OCI-LY7 (cell line): ENCODE results near the gene EMD. TPM values are rescaled to one million over a fixed set of nuclear protein-coding genes. Genes with fewer than 3 reads are reported as not detected.

Source experiments
- BruUV-seq: library from RNA; stranded (reverse); fragments of 400-500 nt; replicated peaks from 2 replicates; lab custom pipeline; 2021; lab: Mats Ljungman, UMichigan
- CTCF ChIA-PET: fragments of 300-600 bp; sonication (Branson Sonifier 250); formaldehyde crosslinking; loops from one replicate; lab custom pipeline; 2022; ENCODE audit warnings: antibody characterized with exemption; ENCODE audit not compliant: unreplicated experiment; lab: Charles Lee
- POLR2A ChIA-PET: fragments of 300-600 bp; sonication (Branson Sonifier 250); formaldehyde crosslinking; loops from one replicate; lab custom pipeline; 2022; ENCODE audit warnings: antibody characterized with exemption; lab: Charles Lee
- DNase-seq: peaks from one replicate; pipeline ENCODE4 v3.0.0-alpha.2; 2015; ENCODE audit warnings: low spot score
- H2AFZ ChIP-seq: fragments of 200-600 bp; sonication (generic), shearing (Covaris generic); 2 replicates; pipeline ENCODE4 v1.6.1; 2014; ENCODE audit warnings: mild to moderate bottlenecking, antibody characterized with exemption, low read length, moderate library complexity
- H3K27ac ChIP-seq: fragments of 200-600 bp; sonication (generic); 2 replicates; pipeline ENCODE4 v1.5.1; 2014; ENCODE audit warnings: mixed run types, low read depth, mild to moderate bottlenecking, moderate library complexity, low read length, inconsistent platforms; ENCODE audit not compliant: poor library complexity, severe bottlenecking
- H3K36me3 ChIP-seq: fragments of 200-600 bp; sonication (generic); 2 replicates; pipeline ENCODE4 v1.6.1; 2014; ENCODE audit warnings: mild to moderate bottlenecking, antibody characterized with exemption, low read length, moderate library complexity, mixed read lengths; ENCODE audit not compliant: insufficient read depth
- H3K4me1 ChIP-seq: fragments of 200-600 bp; sonication (generic); 2 replicates; pipeline ENCODE4 v1.5.1; 2014; ENCODE audit warnings: mild to moderate bottlenecking, low read length; ENCODE audit not compliant: insufficient read depth, poor library complexity, severe bottlenecking
- H3K4me2 ChIP-seq: fragments of 200-600 bp; sonication (generic); 2 replicates; pipeline ENCODE4 v1.6.1; 2014; ENCODE audit warnings: mild to moderate bottlenecking, low read length
- H3K4me3 ChIP-seq: fragments of 200-600 bp; sonication (generic); 2 replicates; pipeline ENCODE4 v1.5.1; 2014; ENCODE audit warnings: mild to moderate bottlenecking, low read depth, low read length; ENCODE audit not compliant: poor library complexity, severe bottlenecking
- H3K79me2 ChIP-seq: fragments of 200-600 bp; sonication (generic); 2 replicates; pipeline ENCODE4 v1.6.1; 2016; ENCODE audit warnings: low read depth, mild to moderate bottlenecking, low read length, moderate library complexity, mixed read lengths; ENCODE audit not compliant: insufficient read depth
- H3K9me2 ChIP-seq: fragments of 200-600 bp; sonication (generic); 2 replicates; pipeline ENCODE4 v1.6.1; 2016; ENCODE audit warnings: mild to moderate bottlenecking, low read length, mixed read lengths; ENCODE audit not compliant: insufficient read depth
- H3K9me3 ChIP-seq: fragments of 200-600 bp; sonication (generic); 2 replicates; pipeline ENCODE4 v1.6.1; 2014; ENCODE audit warnings: mild to moderate bottlenecking, mixed run types, low read length, mixed read lengths
- H4K20me1 ChIP-seq: fragments of 200-600 bp; sonication (generic); 2 replicates; pipeline ENCODE4 v1.6.1; 2014; ENCODE audit warnings: mild to moderate bottlenecking, antibody characterized with exemption, low read length, moderate library complexity, mixed read lengths; ENCODE audit not compliant: insufficient read depth
- EZH2phosphoT487 ChIP-seq: fragments of 200-600 bp; sonication (generic); IDR thresholded peaks from 2 replicates; pipeline ENCODE4 v1.6.1; 2018; ENCODE audit warnings: low read depth, borderline replicate concordance, mild to moderate bottlenecking, mixed run types, antibody characterized with exemption, low read length, moderate library complexity, mixed read lengths
- intact Hi-C: fragments of 100-400 bp; cut with micrococcal nuclease; formaldehyde crosslinking; loops from one replicate; pipeline ENCODE4 v1.10.0; 2022; ENCODE audit not compliant: unreplicated experiment
- total RNA-seq, 2 experiments: library from RNA; depleted of rRNA in 1 of 2; stranded (reverse); fragments of >200 nt in 1 of 2; shearing (Covaris generic) in 1 of 2; gene quantifications; 2 replicates each; pipeline ENCODE4 v1.2.3, GENCODE V29; 2014 to 2022
- TF ChIP-seq, protein P1 (sequence below): fragments of 200-600 bp; sonication (generic); conservative IDR thresholded peaks from 2 replicates; pipeline ENCODE4 v1.5.1; 2014; ENCODE audit warnings: mild to moderate bottlenecking, antibody characterized with exemption, low read length, moderate library complexity, mixed read lengths

The EMD gene
- total RNA-seq, 2 experiments from 2014 or later: 35.4 to 64.6 TPM

DNA sequence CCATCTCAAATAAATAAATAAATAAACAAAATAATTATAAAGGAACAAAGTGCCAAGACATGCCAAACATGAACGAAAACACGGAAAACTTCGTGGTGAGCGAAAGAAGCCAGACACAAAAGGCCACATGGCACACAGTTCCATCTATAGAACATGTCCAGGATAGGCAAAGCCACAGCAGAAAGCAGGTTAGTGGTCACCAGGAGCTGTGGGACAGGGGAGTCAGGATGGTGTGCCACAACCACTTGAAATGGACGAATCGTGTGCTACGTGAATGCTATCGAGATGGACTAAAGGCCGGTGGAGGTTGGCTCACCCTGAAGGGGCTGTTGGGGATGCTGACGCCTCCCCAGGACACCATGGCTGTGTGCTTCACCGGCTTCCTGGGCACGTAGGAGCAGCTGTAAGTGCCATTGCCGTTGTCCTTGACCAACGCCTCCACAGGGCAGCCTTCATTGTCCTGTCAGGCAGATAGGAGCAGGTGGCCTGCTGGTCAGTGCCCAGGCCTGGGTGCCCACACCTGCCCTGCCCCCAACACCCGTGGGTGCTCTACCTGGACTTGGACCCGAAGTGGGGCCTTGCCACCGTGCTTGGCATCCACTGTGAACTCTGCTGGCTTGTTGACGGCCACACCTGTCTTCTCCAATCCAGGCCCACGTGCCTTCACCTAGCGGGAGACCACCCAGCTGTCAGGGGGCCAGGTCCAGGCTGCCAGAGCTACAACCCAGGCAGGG, 15.2 kb upstream of the EMD start:
- BruUV-seq: no TSS peak
- Histone ChIP-seq H4K20me1 (no peaks in the 10 kb centered on the region), H2AFZ (no peak overlapping the region), H3K27ac (no peak overlapping the region), H3K79me2 (peaks cover 2% of the 10 kb centered on the region; the same call in 1 of the 2 replicates), H3K36me3 (peaks cover 45% of the 10 kb centered on the region), H3K9me3 (no peaks in the 10 kb centered on the region), H3K4me1 (peaks cover 6% of the 10 kb centered on the region), H3K9me2 (no peaks in the 10 kb centered on the region), H3K4me3 (no peak overlapping the region), H3K4me2 (no peak overlapping the region)
- TF ChIP-seq, protein P1, sequence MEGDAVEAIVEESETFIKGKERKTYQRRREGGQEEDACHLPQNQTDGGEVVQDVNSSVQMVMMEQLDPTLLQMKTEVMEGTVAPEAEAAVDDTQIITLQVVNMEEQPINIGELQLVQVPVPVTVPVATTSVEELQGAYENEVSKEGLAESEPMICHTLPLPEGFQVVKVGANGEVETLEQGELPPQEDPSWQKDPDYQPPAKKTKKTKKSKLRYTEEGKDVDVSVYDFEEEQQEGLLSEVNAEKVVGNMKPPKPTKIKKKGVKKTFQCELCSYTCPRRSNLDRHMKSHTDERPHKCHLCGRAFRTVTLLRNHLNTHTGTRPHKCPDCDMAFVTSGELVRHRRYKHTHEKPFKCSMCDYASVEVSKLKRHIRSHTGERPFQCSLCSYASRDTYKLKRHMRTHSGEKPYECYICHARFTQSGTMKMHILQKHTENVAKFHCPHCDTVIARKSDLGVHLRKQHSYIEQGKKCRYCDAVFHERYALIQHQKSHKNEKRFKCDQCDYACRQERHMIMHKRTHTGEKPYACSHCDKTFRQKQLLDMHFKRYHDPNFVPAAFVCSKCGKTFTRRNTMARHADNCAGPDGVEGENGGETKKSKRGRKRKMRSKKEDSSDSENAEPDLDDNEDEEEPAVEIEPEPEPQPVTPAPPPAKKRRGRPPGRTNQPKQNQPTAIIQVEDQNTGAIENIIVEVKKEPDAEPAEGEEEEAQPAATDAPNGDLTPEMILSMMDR: no peak
- no peak for TF ChIP-seq EZH2phosphoT487
- ChIA-PET POLR2A (no interaction called here), CTCF (no interaction called here)
- intact Hi-C loops: no loop called here
- no peak for DNase-seq

DNA sequence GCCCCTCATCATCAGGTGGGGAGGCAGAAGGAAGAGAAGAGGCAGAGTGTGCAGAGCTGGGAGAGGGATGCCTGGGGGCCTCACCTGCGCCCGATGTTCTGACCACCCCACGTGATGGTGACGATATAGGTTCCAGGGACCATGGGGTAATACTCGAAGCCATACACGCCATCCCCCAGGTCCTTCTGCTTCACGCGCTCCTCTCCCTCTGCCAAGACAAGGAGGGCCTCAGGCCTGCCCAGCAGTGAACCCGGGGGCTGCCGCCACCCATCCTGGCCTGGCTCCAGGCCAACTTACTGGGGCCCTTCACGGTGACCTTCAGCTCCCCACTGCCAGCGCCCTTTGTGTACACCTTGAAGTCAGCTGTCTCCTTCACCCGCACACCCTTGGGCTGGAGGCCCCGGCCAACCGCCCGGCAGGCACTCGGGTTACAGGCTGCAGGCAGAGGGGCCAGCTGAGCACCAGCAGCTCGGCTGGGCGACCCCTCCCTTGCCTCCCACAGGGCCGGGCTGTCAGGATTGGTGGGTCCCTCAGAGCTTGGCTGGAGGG, 14.0 kb upstream of the EMD start:
- Histone ChIP-seq H3K4me2 (no peak overlapping the region), H3K4me1 (peaks cover 10% of the 10 kb centered on the region), H3K9me3 (no peaks in the 10 kb centered on the region), H3K79me2 (peaks cover 14% of the 10 kb centered on the region; the same call in 1 of the 2 replicates), H3K4me3 (no peak overlapping the region), H2AFZ (no peak overlapping the region), H4K20me1 (0 out of 2 replicates have a peak, but pooled peaks cover 3% of the 10 kb centered on the region), H3K9me2 (no peaks in the 10 kb centered on the region), H3K27ac (no peak overlapping the region), H3K36me3 (peaks cover 36% of the 10 kb centered on the region)
- no peak for DNase-seq
- TF ChIP-seq, protein P1: no peak
- no peak for TF ChIP-seq EZH2phosphoT487
- intact Hi-C loops: no loop called here
- BruUV-seq: no TSS peak
- ChIA-PET CTCF (no interaction called here), POLR2A (no interaction called here)
